ENCODE data around the gene SPAG16.
"Not testable (repeated sequence)": the region's sequence is repeated elsewhere in the genome, so short reads cannot be mapped to it uniquely, and the experiment has no call there.

The SPAG16 gene

GRCh38 chr2:213320604-213321003 is 36.3 kb downstream of the SPAG16 start:
- no peak for TF ChIP-seq JUND (IDR thresholded peaks at IDR 0.05; ENCODE audit: low read depth)
- in situ Hi-C loops (cut with HindIII; ENCODE audit: low pct_unique_long_range_greater_than_20kb, low sequenced_read_pairs) = no loop called here
- no peak for DNase-seq (ENCODE audit: low read depth in 1 of 2, low spot score in 1 of 2)

- in situ Hi-C loops (cut with HindIII; ENCODE audit: low pct_unique_long_range_greater_than_20kb, low sequenced_read_pairs) = no loop called here
- TF ChIP-seq JUND (IDR thresholded peaks at IDR 0.05; ENCODE audit: low read depth) = no peak
- no peak for DNase-seq (ENCODE audit: low read depth in 1 of 2, low spot score in 1 of 2)
Observed at GRCh38 chr2:213336253-213336770, 52.0 kb downstream of the SPAG16 start.

- no peak for DNase-seq (ENCODE audit: low read depth in 1 of 2, low spot score in 1 of 2)
- TF ChIP-seq JUND (IDR thresholded peaks at IDR 0.05; ENCODE audit: low read depth) = no peak
- in situ Hi-C loops (cut with HindIII; ENCODE audit: low pct_unique_long_range_greater_than_20kb, low sequenced_read_pairs) = no loop called here
Observed at GRCh38 chr2:213353419-213353818, 69.2 kb downstream of the SPAG16 start.

- TF ChIP-seq JUND (IDR thresholded peaks at IDR 0.05; ENCODE audit: low read depth) = no peak
- DNase-seq (ENCODE audit: low read depth in 1 of 2, low spot score in 1 of 2) = no peak
Observed at GRCh38 chr2:213376644-213377043, 92.4 kb downstream of the SPAG16 start.

GRCh38 chr2:213407027-213407426 is 122.8 kb downstream of the SPAG16 start:
- DNase-seq (ENCODE audit: low read depth in 1 of 2, low spot score in 1 of 2); in situ Hi-C loops (cut with HindIII; ENCODE audit: low pct_unique_long_range_greater_than_20kb, low sequenced_read_pairs): not testable (repeated sequence)

More at GRCh38 chr2:213376644-213377043, 92.4 kb downstream of the SPAG16 start:
- in situ Hi-C loops (cut with HindIII; ENCODE audit: low pct_unique_long_range_greater_than_20kb, low sequenced_read_pairs) = no loop called here

- in situ Hi-C loops (cut with HindIII; ENCODE audit: low pct_unique_long_range_greater_than_20kb, low sequenced_read_pairs); DNase-seq (ENCODE audit: low read depth in 1 of 2, low spot score in 1 of 2): not testable (repeated sequence)
Observed at GRCh38 chr2:213408426-213409070, 124.3 kb downstream of the SPAG16 start.

- in situ Hi-C loops (cut with HindIII; ENCODE audit: low pct_unique_long_range_greater_than_20kb, low sequenced_read_pairs); DNase-seq (ENCODE audit: low read depth in 1 of 2, low spot score in 1 of 2): not testable (repeated sequence)
Observed at GRCh38 chr2:213410687-213411086, 126.4 kb downstream of the SPAG16 start.

GRCh38 chr2:213411582-213412289 is 127.5 kb downstream of the SPAG16 start:
- no peak for DNase-seq (ENCODE audit: low read depth in 1 of 2, low spot score in 1 of 2)
- no peak for TF ChIP-seq JUND (IDR thresholded peaks at IDR 0.05; ENCODE audit: low read depth)
- in situ Hi-C loops (cut with HindIII; ENCODE audit: low pct_unique_long_range_greater_than_20kb, low sequenced_read_pairs) = no loop called here

GRCh38 chr2:213415093-213415492 is 130.8 kb downstream of the SPAG16 start:
- in situ Hi-C loops (cut with HindIII; ENCODE audit: low pct_unique_long_range_greater_than_20kb, low sequenced_read_pairs) = no loop called here

GRCh38 chr2:213416832-213417231 is 132.6 kb downstream of the SPAG16 start:
- in situ Hi-C loops (cut with HindIII; ENCODE audit: low pct_unique_long_range_greater_than_20kb, low sequenced_read_pairs) = no loop called here
- no peak for DNase-seq (ENCODE audit: low read depth in 1 of 2, low spot score in 1 of 2)
- TF ChIP-seq JUND (IDR thresholded peaks at IDR 0.05; ENCODE audit: low read depth) = no peak

More at GRCh38 chr2:213415093-213415492, 130.8 kb downstream of the SPAG16 start:
- no peak for TF ChIP-seq JUND (IDR thresholded peaks at IDR 0.05; ENCODE audit: low read depth)
- DNase-seq (ENCODE audit: low read depth in 1 of 2, low spot score in 1 of 2) = no peak

GRCh38 chr2:213419980-213420379 is 135.7 kb downstream of the SPAG16 start:
- in situ Hi-C loops (cut with HindIII; ENCODE audit: low pct_unique_long_range_greater_than_20kb, low sequenced_read_pairs) = no loop called here
- DNase-seq (ENCODE audit: low read depth in 1 of 2, low spot score in 1 of 2) = no peak
- no peak for TF ChIP-seq JUND (IDR thresholded peaks at IDR 0.05; ENCODE audit: low read depth)

- in situ Hi-C loops (cut with HindIII; ENCODE audit: low pct_unique_long_range_greater_than_20kb, low sequenced_read_pairs) = no loop called here
- no peak for TF ChIP-seq JUND (IDR thresholded peaks at IDR 0.05; ENCODE audit: low read depth)
Observed at GRCh38 chr2:213420828-213421385, 136.6 kb downstream of the SPAG16 start.

GRCh38 chr2:213422211-213422610 is 137.9 kb downstream of the SPAG16 start:
- in situ Hi-C loops (cut with HindIII; ENCODE audit: low pct_unique_long_range_greater_than_20kb, low sequenced_read_pairs) = no loop called here
- no peak for DNase-seq (ENCODE audit: low read depth in 1 of 2, low spot score in 1 of 2)
- TF ChIP-seq JUND (IDR thresholded peaks at IDR 0.05; ENCODE audit: low read depth) = no peak

More at GRCh38 chr2:213420828-213421385, 136.6 kb downstream of the SPAG16 start:
- DNase-seq (ENCODE audit: low read depth in 1 of 2, low spot score in 1 of 2) = no peak

All from T47D (cell line).